Activated T-cell treated with anti-CD3 and anti-CD28 coated beads for 24 hours (primary cell): ENCODE results near the gene DDX31.

ENCODE experiments used
- DNase-seq: peaks from one replicate; pipeline ENCODE4 v3.0.0-alpha.2; 2020; ENCODE audit warnings: low read depth

Gene DDX31

GRCh38 chr9:132594412-132594811 is 75.4 kb downstream of the DDX31 start:
- DNase-seq: no peak

- no peak for DNase-seq
Measured at GRCh38 chr9:132592451-132592850, 77.3 kb downstream of the DDX31 start.

GRCh38 chr9:132591751-132592314 is 78.0 kb downstream of the DDX31 start:
- no peak for DNase-seq

GRCh38 chr9:132591244-132591643 is 78.5 kb downstream of the DDX31 start:
- no peak for DNase-seq

- no peak for DNase-seq
Measured at GRCh38 chr9:132590318-132591182, 79.2 kb downstream of the DDX31 start.

- DNase-seq: no peak
Measured at GRCh38 chr9:132590037-132590317, 79.8 kb downstream of the DDX31 start.

GRCh38 chr9:132589148-132590036 is 80.4 kb downstream of the DDX31 start:
- DNase-seq: no peak

GRCh38 chr9:132588501-132589147 is 81.2 kb downstream of the DDX31 start:
- no peak for DNase-seq

- no peak for DNase-seq
Measured at GRCh38 chr9:132588098-132588497, 81.7 kb downstream of the DDX31 start.

GRCh38 chr9:132587592-132587955 is 82.2 kb downstream of the DDX31 start:
- no peak for DNase-seq

GRCh38 chr9:132586830-132587591 is 82.8 kb downstream of the DDX31 start:
- no peak for DNase-seq

GRCh38 chr9:132585954-132586829 is 83.6 kb downstream of the DDX31 start:
- DNase-seq: no peak

- DNase-seq: no peak
Measured at GRCh38 chr9:132584601-132585560, 84.9 kb downstream of the DDX31 start.

GRCh38 chr9:132583584-132584304 is 86.0 kb downstream of the DDX31 start:
- no peak for DNase-seq

GRCh38 chr9:132582786-132583583 is 86.8 kb downstream of the DDX31 start:
- no peak for DNase-seq

- DNase-seq: no peak
Measured at GRCh38 chr9:132582276-132582785, 87.5 kb downstream of the DDX31 start, which contains the start of gene BARHL1. Gene BARHL1, plus strand, starts transcription at chr9:132582606. Its CDS starts 192 bp downstream, at chr9:132582798.

- DNase-seq: no peak
Measured at GRCh38 chr9:132579427-132579798, 90.4 kb downstream of the DDX31 start.
